Kidney (tissue), 14 donors: ENCODE measurements around the gene HHIPL1. TPM values are rescaled to one million over a fixed set of nuclear protein-coding genes. Genes with fewer than 3 reads are reported as not detected.

Source experiments
- DNase-seq, 5 donors: peaks; one replicate each; pipeline ENCODE4 v3.0.0-alpha.2; 2013 to 2020
- FAIRE-seq: peaks from 2 replicates; lab custom pipeline; 2012; peaks lifted over from hg19 to GRCh38; lab: Jason Lieb, UNC
- H3K27ac ChIP-seq, 2 donors: one replicate each; pipeline ENCODE4 v1.7.0; 2013; ENCODE audit warnings: low read depth in 2 of 2, low read length in 2 of 2, inconsistent platforms in 1 of 2
- H3K27me3 ChIP-seq: one replicate; pipeline ENCODE4 v1.7.1; 2013; ENCODE audit warnings: low read length, inconsistent platforms; ENCODE audit not compliant: control insufficient read depth, insufficient read depth
- H3K36me3 ChIP-seq, 3 donors: one replicate each; pipeline versions ENCODE4 v1.7.0 to v1.7.1; 2013; ENCODE audit warnings: low read length in 3 of 3, control low read depth in 1 of 3, inconsistent platforms in 1 of 3; ENCODE audit not compliant: insufficient read depth in 3 of 3, control insufficient read depth in 2 of 3
- H3K4me1 ChIP-seq, 3 donors: one replicate each; pipeline versions ENCODE4 v1.7.0 to v1.7.1; 2013; ENCODE audit warnings: low read length in 3 of 3, inconsistent platforms in 1 of 3, low read depth in 1 of 3; ENCODE audit not compliant: control insufficient read depth in 2 of 3, insufficient read depth in 2 of 3
- H3K4me3 ChIP-seq, 3 donors: one replicate each; pipeline versions ENCODE4 v1.7.0 to v1.8.1; 2013; ENCODE audit warnings: low read length in 3 of 3, control low read depth in 1 of 3, inconsistent platforms in 1 of 3
- H3K9ac ChIP-seq, 3 donors: one replicate each; pipeline versions ENCODE4 v1.7.0 to v1.7.1; 2013; ENCODE audit warnings: low read length in 3 of 3, control low read depth in 1 of 3, inconsistent platforms in 1 of 3
- H3K9me3 ChIP-seq, 3 donors: one replicate each; pipeline versions ENCODE4 v1.7.0 to v1.7.1; 2013; ENCODE audit warnings: low read length in 3 of 3, control low read depth in 1 of 3, inconsistent platforms in 1 of 3; ENCODE audit not compliant: control insufficient read depth in 2 of 3, insufficient read depth in 1 of 3
- CTCF ChIP-seq: IDR thresholded peaks from 3 replicates; pipeline ENCODE4 v1.5.1; 2012; ENCODE audit warnings: mild to moderate bottlenecking, moderate library complexity, borderline replicate concordance; ENCODE audit not compliant: insufficient read depth; ENCODE audit errors: extremely low read depth
- intact Hi-C: fragments of 100-400 bp; cut with DNase I; formaldehyde crosslinking; loops from one replicate; pipeline ENCODE4 v1.11.1; 2022
- polyA plus RNA-seq: library from polyadenylated mRNA; stranded (reverse); fragments of 350-450 nt; fragmentation: Illumina TruSeq; extraction: RNeasy Lipid Tissue Mini Kit (QIAGEN cat#74804); gene quantifications from one replicate; pipeline ENCODE4 v1.2.3, GENCODE V29; 2014; ENCODE audit warnings: low read depth, low replicate concordance; ENCODE audit not compliant: insufficient read depth
- total RNA-seq: library from RNA; stranded (reverse); fragmentation: NEBNext Ultra II Directional; extraction: Animal tissue kit (Norgen Biotek cat#: 25700); gene quantifications from one replicate; pipeline ENCODE4 v1.2.1, GENCODE V29; 2021
- donor health status: control.
- donor health status: control.
- donor health status: control.
- donor health status: control.
- donor health status: control.
- donor health status: DM: yes; HTN: yes; CAD: no.
- donor health status: Normal renal cell carcinoma (clear cell type).

The HHIPL1 gene
- total and polyA plus RNA-seq, 2 donors from 2014 or later = 0.32 to 0.88 TPM

GRCh38 chr14:99688629-99689028 lies 43.7 kb downstream of the HHIPL1 start:
- peak in 2 of 5 donors; percentile 7 to 68 for DNase-seq
- Histone ChIP-seq H3K4me1 (peaks cover 0 to 2% (median 0%) of the 10 kb centered on the region in 3 donors), H3K36me3 (no peaks in the 10 kb centered on the region), H3K27ac (no peak overlapping the region), H3K9ac (no peak overlapping the region), H3K4me3 (no peak overlapping the region), H3K9me3 (no peaks in the 10 kb centered on the region), H3K27me3 (no peaks in the 10 kb centered on the region)
- intact Hi-C loops = no loop called here
- no peak for TF ChIP-seq CTCF
- FAIRE-seq = no peak

- FAIRE-seq = no peak
- no peak for TF ChIP-seq CTCF
- peak in 1 of 5 donors; percentile 7 for DNase-seq
- Histone ChIP-seq H3K9ac (no peak overlapping the region), H3K27ac (no peak overlapping the region), H3K9me3 (no peaks in the 10 kb centered on the region), H3K4me3 (no peak overlapping the region), H3K36me3 (no peaks in the 10 kb centered on the region), H3K27me3 (no peaks in the 10 kb centered on the region), H3K4me1 (peaks cover 0 to 2% (median 0%) of the 10 kb centered on the region in 3 donors)
- intact Hi-C loops = no loop called here
Observed at GRCh38 chr14:99689266-99690236, 44.6 kb downstream of the HHIPL1 start.

GRCh38 chr14:99690636-99691035 lies 45.7 kb downstream of the HHIPL1 start:
- no peak overlapping the region for H3K27ac ChIP-seq
- DNase-seq (no peak), FAIRE-seq (no peak)
- no peaks in the 10 kb centered on the region for H3K9me3 ChIP-seq
- H3K36me3 ChIP-seq = no peaks in the 10 kb centered on the region
- H3K9ac ChIP-seq = no peak overlapping the region
- no peaks in the 10 kb centered on the region for H3K27me3 ChIP-seq
- H3K4me3 ChIP-seq = no peak overlapping the region
- no peaks in the 10 kb centered on the region for H3K4me1 ChIP-seq
- TF ChIP-seq CTCF = no peak
- intact Hi-C loops = no loop called here
